K562 (cell line): ENCODE data around the gene CLEC17A. TPM values are rescaled to one million over a fixed set of nuclear protein-coding genes. Genes with fewer than 3 reads are reported as not detected.
A peak's percentile ranks its signal among the peaks of the same experiment; 100 is the strongest.

Source experiments
- CBFA2T2 ChIP-seq: fragments of 450-650 bp; conservative IDR thresholded peaks from 2 replicates; pipeline ENCODE4 v1.6.1; 2017; ENCODE audit warnings: mild to moderate bottlenecking
- CBX3 ChIP-seq, 2 experiments: IDR thresholded peaks; 1 replicate in 1 of 2; 2 replicates in 1 of 2; pipeline ENCODE4 v1.6.1; 2012; ENCODE audit warnings: inconsistent platforms in 2 of 2, low read length in 2 of 2, borderline replicate concordance in 1 of 2, control low read depth in 1 of 2
- CREM ChIP-seq: IDR thresholded peaks from 2 replicates; pipeline ENCODE4 v1.6.1; 2014; ENCODE audit warnings: antibody characterized with exemption, low read depth
- GATAD2A ChIP-seq: fragments of 450-650 bp; IDR thresholded peaks from 2 replicates; pipeline ENCODE4 v1.6.1; 2017
- GTF2A2 ChIP-seq: IDR thresholded peaks from 2 replicates; pipeline ENCODE4 v1.6.1; 2016; ENCODE audit warnings: mild to moderate bottlenecking, missing genetic modification characterization, missing compliant biosample characterization
- POLR2AphosphoS5 ChIP-seq: IDR thresholded peaks from 2 replicates; pipeline ENCODE4 v1.6.1; 2011; ENCODE audit warnings: mild to moderate bottlenecking, low read depth, low read length, moderate library complexity; ENCODE audit not compliant: control insufficient read depth, insufficient read depth
- PRMT5 ChIP-seq: sonication (generic); formaldehyde crosslinking; IDR thresholded peaks from 2 replicates; pipeline ENCODE4 v1.5.0; 2020; ENCODE audit warnings: missing genetic modification reagents
- ZKSCAN3 ChIP-seq: fragments of 250-450 bp; sonication (Bioruptor Pico); IDR thresholded peaks from 2 replicates; pipeline ENCODE4 v1.4.0; 2020
- polyA plus RNA-seq, 8 experiments: library from polyadenylated mRNA; depleted of rRNA in 4 of 8; stranded (reverse) in 5 of 8; unstranded in 3 of 8; fragments of >200 nt; fragmentation: Nextera tagmentation in 2 of 8; fragmentation: Illumina TruSeq in 1 of 8; extraction: Ambion mirVana in 2 of 8; extraction: Trizol in 1 of 8; gene quantifications; 2 replicates each; pipeline versions ENCODE4 v1.2.1 to v1.2.3, GENCODE V29; 2011 to 2014; ENCODE audit warnings: inconsistent platforms in 1 of 8, missing spikeins in 1 of 8
- total RNA-seq, 7 experiments: library from RNA; depleted of rRNA in 6 of 7; stranded (reverse); fragments of >200 nt in 6 of 7; fragmentation: Illumina TruSeq in 2 of 7; extraction: Trizol in 2 of 7; gene quantifications; 2 replicates each; pipeline versions ENCODE4 v1.2.1 to v1.2.3, GENCODE V29; 2011 to 2021; ENCODE audit warnings: low replicate concordance in 1 of 7
- TF ChIP-seq, protein P1 (sequence below): fragments of 250-450 bp; sonication (Bioruptor Pico); IDR thresholded peaks from 2 replicates; pipeline ENCODE4 v1.4.0; 2020; ENCODE audit warnings: mild to moderate bottlenecking
- TF ChIP-seq, protein P2 (sequence below): fragments of 250-450 bp; sonication (Bioruptor Pico); IDR thresholded peaks from 2 replicates; pipeline ENCODE4 v1.8.0; 2021; ENCODE audit warnings: moderate library complexity, mild to moderate bottlenecking, inconsistent platforms
- TF ChIP-seq, protein P3 (sequence below), 2 experiments: fragments of 150-350 bp in 1 of 2; IDR thresholded peaks; 2 replicates each; pipeline ENCODE4 v1.6.1; 2012 to 2016; ENCODE audit warnings: low read depth in 2 of 2, low read length in 2 of 2, mild to moderate bottlenecking in 1 of 2, moderate library complexity in 1 of 2
- TF ChIP-seq, protein P4 (sequence below): fragments of 250-450 bp; sonication (Bioruptor Pico); IDR thresholded peaks from 2 replicates; pipeline ENCODE4 v1.4.0; 2020

Gene CLEC17A
- total and polyA plus RNA-seq, 9 of the 15 experiments (the other 6 are each of a cell fraction or from before 2014, with no cell fraction given), result 0.03 TPM; not detected in 8

DNA sequence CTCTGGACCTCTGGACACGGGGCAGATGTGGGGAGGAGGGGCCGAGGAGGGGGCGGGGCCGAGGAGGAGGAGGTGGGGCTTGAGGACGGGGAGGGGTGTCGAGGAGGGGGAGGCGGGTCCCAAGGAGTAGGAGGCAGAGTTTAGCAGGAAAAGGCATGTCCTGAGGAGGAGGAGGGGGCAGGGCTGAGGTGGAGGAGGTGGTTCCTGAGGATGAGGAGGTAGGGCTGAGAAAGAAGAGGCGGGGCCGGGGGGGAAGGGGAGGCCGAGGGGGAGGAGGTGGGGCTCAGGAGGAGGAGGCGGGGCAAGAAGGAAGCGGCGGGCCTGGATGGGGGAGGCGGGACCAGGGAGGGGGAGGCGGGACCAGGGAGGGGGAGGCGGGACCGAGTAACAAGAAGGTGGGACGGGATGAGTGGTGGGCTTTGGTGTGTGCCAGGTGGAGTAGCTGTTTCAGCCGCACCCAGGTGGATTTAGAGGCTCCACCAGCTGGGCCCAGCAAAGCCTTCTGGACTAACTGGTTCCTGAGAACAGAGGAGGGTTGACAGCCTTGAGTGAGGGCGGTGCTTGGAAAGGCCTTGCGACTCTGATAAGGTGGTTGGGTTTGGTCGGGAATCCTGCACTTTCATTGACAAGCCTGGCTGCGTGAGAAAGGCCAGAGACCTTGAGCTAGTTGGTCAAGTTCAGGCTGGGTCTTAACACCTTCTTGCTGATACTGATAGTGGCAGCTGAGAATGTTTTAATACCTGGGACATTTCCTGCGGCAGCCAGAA is 45.8 kb upstream of the CLEC17A start (continued):
- peak in 1 of 2 experiments; percentile 47; a peak in 2 of 3 replicates for TF ChIP-seq CBX3 (IDR thresholded peaks at IDR 0.05; ENCODE audit: borderline replicate concordance in 1 of 2, low read length in 2 of 2)
- TF ChIP-seq POLR2AphosphoS5, result peak; percentile 74
- TF ChIP-seq, protein P1, sequence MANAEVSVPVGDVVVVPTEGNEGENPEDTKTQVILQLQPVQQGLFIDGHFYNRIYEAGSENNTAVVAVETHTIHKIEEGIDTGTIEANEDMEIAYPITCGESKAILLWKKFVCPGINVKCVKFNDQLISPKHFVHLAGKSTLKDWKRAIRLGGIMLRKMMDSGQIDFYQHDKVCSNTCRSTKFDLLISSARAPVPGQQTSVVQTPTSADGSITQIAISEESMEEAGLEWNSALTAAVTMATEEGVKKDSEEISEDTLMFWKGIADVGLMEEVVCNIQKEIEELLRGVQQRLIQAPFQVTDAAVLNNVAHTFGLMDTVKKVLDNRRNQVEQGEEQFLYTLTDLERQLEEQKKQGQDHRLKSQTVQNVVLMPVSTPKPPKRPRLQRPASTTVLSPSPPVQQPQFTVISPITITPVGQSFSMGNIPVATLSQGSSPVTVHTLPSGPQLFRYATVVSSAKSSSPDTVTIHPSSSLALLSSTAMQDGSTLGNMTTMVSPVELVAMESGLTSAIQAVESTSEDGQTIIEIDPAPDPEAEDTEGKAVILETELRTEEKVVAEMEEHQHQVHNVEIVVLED, result no peak
- TF ChIP-seq CREM, result peak; percentile 30
- no peak for TF ChIP-seq ZKSCAN3 (CRISPR knock-in tag)
- TF ChIP-seq, protein P2, sequence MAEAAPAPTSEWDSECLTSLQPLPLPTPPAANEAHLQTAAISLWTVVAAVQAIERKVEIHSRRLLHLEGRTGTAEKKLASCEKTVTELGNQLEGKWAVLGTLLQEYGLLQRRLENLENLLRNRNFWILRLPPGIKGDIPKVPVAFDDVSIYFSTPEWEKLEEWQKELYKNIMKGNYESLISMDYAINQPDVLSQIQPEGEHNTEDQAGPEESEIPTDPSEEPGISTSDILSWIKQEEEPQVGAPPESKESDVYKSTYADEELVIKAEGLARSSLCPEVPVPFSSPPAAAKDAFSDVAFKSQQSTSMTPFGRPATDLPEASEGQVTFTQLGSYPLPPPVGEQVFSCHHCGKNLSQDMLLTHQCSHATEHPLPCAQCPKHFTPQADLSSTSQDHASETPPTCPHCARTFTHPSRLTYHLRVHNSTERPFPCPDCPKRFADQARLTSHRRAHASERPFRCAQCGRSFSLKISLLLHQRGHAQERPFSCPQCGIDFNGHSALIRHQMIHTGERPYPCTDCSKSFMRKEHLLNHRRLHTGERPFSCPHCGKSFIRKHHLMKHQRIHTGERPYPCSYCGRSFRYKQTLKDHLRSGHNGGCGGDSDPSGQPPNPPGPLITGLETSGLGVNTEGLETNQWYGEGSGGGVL (CRISPR knock-in tag), result no peak
- TF ChIP-seq, protein P3, sequence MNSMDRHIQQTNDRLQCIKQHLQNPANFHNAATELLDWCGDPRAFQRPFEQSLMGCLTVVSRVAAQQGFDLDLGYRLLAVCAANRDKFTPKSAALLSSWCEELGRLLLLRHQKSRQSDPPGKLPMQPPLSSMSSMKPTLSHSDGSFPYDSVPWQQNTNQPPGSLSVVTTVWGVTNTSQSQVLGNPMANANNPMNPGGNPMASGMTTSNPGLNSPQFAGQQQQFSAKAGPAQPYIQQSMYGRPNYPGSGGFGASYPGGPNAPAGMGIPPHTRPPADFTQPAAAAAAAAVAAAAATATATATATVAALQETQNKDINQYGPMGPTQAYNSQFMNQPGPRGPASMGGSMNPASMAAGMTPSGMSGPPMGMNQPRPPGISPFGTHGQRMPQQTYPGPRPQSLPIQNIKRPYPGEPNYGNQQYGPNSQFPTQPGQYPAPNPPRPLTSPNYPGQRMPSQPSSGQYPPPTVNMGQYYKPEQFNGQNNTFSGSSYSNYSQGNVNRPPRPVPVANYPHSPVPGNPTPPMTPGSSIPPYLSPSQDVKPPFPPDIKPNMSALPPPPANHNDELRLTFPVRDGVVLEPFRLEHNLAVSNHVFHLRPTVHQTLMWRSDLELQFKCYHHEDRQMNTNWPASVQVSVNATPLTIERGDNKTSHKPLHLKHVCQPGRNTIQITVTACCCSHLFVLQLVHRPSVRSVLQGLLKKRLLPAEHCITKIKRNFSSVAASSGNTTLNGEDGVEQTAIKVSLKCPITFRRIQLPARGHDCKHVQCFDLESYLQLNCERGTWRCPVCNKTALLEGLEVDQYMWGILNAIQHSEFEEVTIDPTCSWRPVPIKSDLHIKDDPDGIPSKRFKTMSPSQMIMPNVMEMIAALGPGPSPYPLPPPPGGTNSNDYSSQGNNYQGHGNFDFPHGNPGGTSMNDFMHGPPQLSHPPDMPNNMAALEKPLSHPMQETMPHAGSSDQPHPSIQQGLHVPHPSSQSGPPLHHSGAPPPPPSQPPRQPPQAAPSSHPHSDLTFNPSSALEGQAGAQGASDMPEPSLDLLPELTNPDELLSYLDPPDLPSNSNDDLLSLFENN (IDR thresholded peaks at IDR 0.05; ENCODE audit: low read depth in 2 of 2, low read length in 2 of 2), result 0 out of 4 replicates have a peak, but pooled peaks of 1 of the 2 experiments have one; percentile 24
- no peak for TF ChIP-seq GTF2A2
- 0 out of 2 replicates have a peak, but pooled peaks have one; percentile 60 for TF ChIP-seq GATAD2A
- peak; percentile 86 for TF ChIP-seq CBFA2T2
- no peak for TF ChIP-seq PRMT5
- TF ChIP-seq, protein P4, sequence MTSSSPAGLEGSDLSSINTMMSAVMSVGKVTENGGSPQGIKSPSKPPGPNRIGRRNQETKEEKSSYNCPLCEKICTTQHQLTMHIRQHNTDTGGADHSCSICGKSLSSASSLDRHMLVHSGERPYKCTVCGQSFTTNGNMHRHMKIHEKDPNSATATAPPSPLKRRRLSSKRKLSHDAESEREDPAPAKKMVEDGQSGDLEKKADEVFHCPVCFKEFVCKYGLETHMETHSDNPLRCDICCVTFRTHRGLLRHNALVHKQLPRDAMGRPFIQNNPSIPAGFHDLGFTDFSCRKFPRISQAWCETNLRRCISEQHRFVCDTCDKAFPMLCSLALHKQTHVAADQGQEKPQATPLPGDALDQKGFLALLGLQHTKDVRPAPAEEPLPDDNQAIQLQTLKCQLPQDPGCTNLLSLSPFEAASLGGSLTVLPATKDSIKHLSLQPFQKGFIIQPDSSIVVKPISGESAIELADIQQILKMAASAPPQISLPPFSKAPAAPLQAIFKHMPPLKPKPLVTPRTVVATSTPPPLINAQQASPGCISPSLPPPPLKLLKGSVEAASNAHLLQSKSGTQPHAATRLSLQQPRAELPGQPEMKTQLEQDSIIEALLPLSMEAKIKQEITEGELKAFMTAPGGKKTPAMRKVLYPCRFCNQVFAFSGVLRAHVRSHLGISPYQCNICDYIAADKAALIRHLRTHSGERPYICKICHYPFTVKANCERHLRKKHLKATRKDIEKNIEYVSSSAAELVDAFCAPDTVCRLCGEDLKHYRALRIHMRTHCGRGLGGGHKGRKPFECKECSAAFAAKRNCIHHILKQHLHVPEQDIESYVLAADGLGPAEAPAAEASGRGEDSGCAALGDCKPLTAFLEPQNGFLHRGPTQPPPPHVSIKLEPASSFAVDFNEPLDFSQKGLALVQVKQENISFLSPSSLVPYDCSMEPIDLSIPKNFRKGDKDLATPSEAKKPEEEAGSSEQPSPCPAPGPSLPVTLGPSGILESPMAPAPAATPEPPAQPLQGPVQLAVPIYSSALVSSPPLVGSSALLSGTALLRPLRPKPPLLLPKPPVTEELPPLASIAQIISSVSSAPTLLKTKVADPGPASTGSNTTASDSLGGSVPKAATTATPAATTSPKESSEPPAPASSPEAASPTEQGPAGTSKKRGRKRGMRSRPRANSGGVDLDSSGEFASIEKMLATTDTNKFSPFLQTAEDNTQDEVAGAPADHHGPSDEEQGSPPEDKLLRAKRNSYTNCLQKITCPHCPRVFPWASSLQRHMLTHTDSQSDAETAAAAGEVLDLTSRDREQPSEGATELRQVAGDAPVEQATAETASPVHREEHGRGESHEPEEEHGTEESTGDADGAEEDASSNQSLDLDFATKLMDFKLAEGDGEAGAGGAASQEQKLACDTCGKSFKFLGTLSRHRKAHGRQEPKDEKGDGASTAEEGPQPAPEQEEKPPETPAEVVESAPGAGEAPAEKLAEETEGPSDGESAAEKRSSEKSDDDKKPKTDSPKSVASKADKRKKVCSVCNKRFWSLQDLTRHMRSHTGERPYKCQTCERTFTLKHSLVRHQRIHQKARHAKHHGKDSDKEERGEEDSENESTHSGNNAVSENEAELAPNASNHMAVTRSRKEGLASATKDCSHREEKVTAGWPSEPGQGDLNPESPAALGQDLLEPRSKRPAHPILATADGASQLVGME, result no peak
